Osteocyte (in vitro differentiated cells): Measurements from ENCODE around the gene TBX20. TPM values are rescaled to one million over a fixed set of nuclear protein-coding genes. Genes with fewer than 3 reads are reported as not detected.

Experiments used
- DNase-seq: peaks from one replicate; pipeline ENCODE4 v3.0.0; 2021; ENCODE audit warnings: mixed read lengths; ENCODE audit not compliant: unreplicated experiment; ENCODE audit errors: extremely low spot score
- H3K27ac Mint-ChIP-seq: one replicate; pipeline ENCODE4 v1.8.0; 2021; ENCODE audit warnings: mild to moderate bottlenecking, mixed read lengths; ENCODE audit not compliant: unreplicated experiment
- H3K27me3 Mint-ChIP-seq: one replicate; pipeline ENCODE4 v1.8.0; 2021; ENCODE audit warnings: mixed read lengths; ENCODE audit not compliant: unreplicated experiment
- H3K36me3 Mint-ChIP-seq: one replicate; pipeline ENCODE4 v1.8.0; 2021; ENCODE audit warnings: mixed read lengths; ENCODE audit not compliant: unreplicated experiment
- H3K4me1 Mint-ChIP-seq: one replicate; pipeline ENCODE4 v1.8.0; 2021; ENCODE audit warnings: mixed read lengths; ENCODE audit not compliant: unreplicated experiment
- H3K4me3 Mint-ChIP-seq: one replicate; pipeline ENCODE4 v1.8.0; 2021; ENCODE audit warnings: mild to moderate bottlenecking, moderate library complexity, mixed read lengths; ENCODE audit not compliant: unreplicated experiment
- H3K9me3 Mint-ChIP-seq: one replicate; pipeline ENCODE4 v1.8.0; 2021; ENCODE audit warnings: mixed read lengths; ENCODE audit not compliant: unreplicated experiment
- total RNA-seq: library from RNA; stranded (reverse); gene quantifications from 2 replicates; pipeline ENCODE4 v1.2.1, GENCODE V29; 2021
- TF ChIP-seq, protein P1 (sequence below): fragments of 200-600 bp; sonication (generic); IDR thresholded peaks from 2 replicates; pipeline ENCODE4 v1.5.0; 2021; ENCODE audit warnings: antibody characterized with exemption, mild to moderate bottlenecking, moderate library complexity

TBX20 gene
- total RNA-seq, 1 donor from 2014 or later: not detected

DNA sequence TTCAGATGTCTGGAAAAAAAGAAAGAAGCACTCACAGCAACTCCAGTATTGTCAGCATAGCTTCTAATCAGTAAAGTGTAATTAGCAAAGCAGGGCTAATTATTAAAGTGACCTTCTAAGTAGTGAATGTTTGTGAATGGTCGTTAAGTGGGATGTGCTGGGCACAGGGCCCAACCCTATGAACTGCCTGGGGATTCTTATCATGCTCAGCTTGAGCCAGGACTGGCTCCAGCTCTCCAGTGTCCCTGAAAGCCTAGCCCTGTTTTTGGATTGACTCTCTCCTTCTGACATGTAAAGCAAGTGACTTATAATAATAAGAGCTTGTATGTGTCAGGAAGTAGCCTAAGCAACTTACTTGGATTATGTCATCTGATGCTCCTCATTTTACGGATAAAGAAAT, 9.5 kb upstream of the TBX20 start:
- Mint-ChIP-seq H3K9me3 (no peaks in the 10 kb centered on the region), H3K4me1 (peaks cover 6% of the 10 kb centered on the region), H3K27me3 (peaks cover 69% of the 10 kb centered on the region), H3K27ac (no peak overlapping the region), H3K4me3 (no peak overlapping the region), H3K36me3 (peaks cover 2% of the 10 kb centered on the region)
- no peak for DNase-seq
- TF ChIP-seq, protein P1, sequence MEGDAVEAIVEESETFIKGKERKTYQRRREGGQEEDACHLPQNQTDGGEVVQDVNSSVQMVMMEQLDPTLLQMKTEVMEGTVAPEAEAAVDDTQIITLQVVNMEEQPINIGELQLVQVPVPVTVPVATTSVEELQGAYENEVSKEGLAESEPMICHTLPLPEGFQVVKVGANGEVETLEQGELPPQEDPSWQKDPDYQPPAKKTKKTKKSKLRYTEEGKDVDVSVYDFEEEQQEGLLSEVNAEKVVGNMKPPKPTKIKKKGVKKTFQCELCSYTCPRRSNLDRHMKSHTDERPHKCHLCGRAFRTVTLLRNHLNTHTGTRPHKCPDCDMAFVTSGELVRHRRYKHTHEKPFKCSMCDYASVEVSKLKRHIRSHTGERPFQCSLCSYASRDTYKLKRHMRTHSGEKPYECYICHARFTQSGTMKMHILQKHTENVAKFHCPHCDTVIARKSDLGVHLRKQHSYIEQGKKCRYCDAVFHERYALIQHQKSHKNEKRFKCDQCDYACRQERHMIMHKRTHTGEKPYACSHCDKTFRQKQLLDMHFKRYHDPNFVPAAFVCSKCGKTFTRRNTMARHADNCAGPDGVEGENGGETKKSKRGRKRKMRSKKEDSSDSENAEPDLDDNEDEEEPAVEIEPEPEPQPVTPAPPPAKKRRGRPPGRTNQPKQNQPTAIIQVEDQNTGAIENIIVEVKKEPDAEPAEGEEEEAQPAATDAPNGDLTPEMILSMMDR: no peak

- H3K9me3 Mint-ChIP-seq: no peaks in the 10 kb centered on the region
- peaks cover 7% of the 10 kb centered on the region for H3K4me1 Mint-ChIP-seq
- H3K27ac Mint-ChIP-seq: no peak overlapping the region
- peaks cover 81% of the 10 kb centered on the region for H3K27me3 Mint-ChIP-seq
- H3K4me3 Mint-ChIP-seq: no peak overlapping the region
- TF ChIP-seq, protein P1: no peak
- H3K36me3 Mint-ChIP-seq: peaks cover 3% of the 10 kb centered on the region
- no peak for DNase-seq
Measured at GRCh38 chr7:35261476-35262285, 7.8 kb upstream of the TBX20 start.

- Mint-ChIP-seq H3K27ac (no peak overlapping the region), H3K4me1 (peaks cover 7% of the 10 kb centered on the region), H3K27me3 (peaks cover 87% of the 10 kb centered on the region), H3K36me3 (peaks cover 3% of the 10 kb centered on the region), H3K9me3 (no peaks in the 10 kb centered on the region), H3K4me3 (no peak overlapping the region)
- TF ChIP-seq, protein P1: no peak
- no peak for DNase-seq
Measured at GRCh38 chr7:35261041-35261440, 7.1 kb upstream of the TBX20 start.

DNA sequence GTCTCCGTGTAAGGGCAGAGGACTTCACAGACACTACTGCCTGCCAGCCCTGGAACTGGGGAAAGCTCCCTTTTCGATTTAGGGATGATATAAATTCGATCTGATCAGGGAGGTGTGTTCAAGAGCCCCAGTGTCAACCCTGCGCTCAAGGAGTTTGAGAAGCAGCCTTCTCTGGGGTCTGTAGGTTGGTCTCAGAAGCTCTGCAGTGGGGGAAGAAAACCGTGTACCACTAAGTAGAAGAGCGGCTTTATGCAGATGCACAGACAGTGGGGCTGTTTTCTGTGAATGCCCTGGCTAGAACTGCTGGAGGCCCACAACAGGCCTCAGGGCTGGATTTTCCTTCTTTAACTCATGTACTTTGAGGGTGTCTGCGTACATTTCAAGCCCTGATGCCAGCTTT, 6.3 kb upstream of the TBX20 start:
- Mint-ChIP-seq H3K27me3 (peaks cover 87% of the 10 kb centered on the region), H3K36me3 (peaks cover 3% of the 10 kb centered on the region), H3K9me3 (no peaks in the 10 kb centered on the region), H3K4me1 (peaks cover 7% of the 10 kb centered on the region), H3K27ac (no peak overlapping the region), H3K4me3 (no peak overlapping the region)
- TF ChIP-seq, protein P1: no peak
- DNase-seq: no peak

DNA sequence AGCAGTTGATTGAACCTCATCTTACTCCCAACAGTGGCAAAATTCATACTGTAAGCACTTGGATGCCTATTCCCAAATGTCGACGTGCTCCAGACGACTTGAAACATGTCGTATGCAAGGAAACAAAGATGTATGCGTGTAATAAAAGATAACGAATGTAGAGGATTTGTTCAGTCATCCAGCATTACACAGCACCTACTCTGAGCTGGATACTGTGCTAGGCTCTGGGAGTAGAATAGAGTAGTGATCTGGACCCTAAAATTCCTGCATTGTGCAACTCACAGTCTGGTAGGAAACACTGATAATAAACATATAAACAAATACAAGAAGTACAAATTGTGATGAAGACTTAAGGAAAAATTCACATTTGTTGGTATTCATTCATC, 5.6 kb upstream of the TBX20 start:
- peaks cover 7% of the 10 kb centered on the region for H3K4me1 Mint-ChIP-seq
- peaks cover 3% of the 10 kb centered on the region for H3K36me3 Mint-ChIP-seq
- TF ChIP-seq, protein P1: no peak
- peaks cover 87% of the 10 kb centered on the region for H3K27me3 Mint-ChIP-seq
- DNase-seq: no peak
- no peak overlapping the region for H3K27ac Mint-ChIP-seq
- H3K4me3 Mint-ChIP-seq: no peak overlapping the region
- H3K9me3 Mint-ChIP-seq: no peaks in the 10 kb centered on the region
